Measurements from ENCODE around the gene KCNMB2.

KCNMB2 gene

DNA sequence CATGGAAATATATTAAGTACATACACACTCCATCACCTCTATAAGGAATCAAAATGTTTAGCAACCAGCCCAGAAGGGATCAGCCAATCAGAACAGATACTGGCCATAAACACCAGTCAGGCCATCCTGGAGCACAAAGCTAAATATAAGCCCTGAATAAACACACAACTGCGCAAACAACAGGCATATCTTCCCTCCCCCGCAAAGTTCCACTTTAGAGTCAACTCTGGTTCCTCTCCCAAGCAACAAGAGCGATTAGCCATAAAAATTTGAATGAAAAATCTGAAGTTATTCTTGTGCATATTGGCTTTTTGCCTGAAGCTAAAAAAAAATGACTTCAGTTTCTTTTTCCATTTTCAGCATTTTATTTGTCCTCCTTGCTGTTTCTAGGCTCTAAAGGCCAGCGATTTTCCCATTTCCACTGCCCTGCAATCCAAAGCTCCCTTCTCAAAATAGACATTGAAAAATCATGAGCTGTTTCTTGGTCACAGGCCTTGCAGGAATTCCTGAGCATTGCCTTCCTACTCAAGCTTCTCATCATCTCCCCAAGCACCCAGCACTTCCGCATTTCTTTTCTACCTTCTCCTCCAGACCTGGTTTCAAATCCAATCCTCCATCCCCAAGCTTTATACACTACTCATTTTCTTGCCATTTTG lies 287.5 kb downstream of the KCNMB2 start:
- TF ChIP-seq, protein P1, sequence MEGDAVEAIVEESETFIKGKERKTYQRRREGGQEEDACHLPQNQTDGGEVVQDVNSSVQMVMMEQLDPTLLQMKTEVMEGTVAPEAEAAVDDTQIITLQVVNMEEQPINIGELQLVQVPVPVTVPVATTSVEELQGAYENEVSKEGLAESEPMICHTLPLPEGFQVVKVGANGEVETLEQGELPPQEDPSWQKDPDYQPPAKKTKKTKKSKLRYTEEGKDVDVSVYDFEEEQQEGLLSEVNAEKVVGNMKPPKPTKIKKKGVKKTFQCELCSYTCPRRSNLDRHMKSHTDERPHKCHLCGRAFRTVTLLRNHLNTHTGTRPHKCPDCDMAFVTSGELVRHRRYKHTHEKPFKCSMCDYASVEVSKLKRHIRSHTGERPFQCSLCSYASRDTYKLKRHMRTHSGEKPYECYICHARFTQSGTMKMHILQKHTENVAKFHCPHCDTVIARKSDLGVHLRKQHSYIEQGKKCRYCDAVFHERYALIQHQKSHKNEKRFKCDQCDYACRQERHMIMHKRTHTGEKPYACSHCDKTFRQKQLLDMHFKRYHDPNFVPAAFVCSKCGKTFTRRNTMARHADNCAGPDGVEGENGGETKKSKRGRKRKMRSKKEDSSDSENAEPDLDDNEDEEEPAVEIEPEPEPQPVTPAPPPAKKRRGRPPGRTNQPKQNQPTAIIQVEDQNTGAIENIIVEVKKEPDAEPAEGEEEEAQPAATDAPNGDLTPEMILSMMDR (IDR thresholded peaks at IDR 0.05; ENCODE audit: insufficient read depth, missing control alignments) = no peak
- FAIRE-seq (no peak), DNase-seq (ENCODE audit: insufficient read length, low spot score) (no peak)

DNA sequence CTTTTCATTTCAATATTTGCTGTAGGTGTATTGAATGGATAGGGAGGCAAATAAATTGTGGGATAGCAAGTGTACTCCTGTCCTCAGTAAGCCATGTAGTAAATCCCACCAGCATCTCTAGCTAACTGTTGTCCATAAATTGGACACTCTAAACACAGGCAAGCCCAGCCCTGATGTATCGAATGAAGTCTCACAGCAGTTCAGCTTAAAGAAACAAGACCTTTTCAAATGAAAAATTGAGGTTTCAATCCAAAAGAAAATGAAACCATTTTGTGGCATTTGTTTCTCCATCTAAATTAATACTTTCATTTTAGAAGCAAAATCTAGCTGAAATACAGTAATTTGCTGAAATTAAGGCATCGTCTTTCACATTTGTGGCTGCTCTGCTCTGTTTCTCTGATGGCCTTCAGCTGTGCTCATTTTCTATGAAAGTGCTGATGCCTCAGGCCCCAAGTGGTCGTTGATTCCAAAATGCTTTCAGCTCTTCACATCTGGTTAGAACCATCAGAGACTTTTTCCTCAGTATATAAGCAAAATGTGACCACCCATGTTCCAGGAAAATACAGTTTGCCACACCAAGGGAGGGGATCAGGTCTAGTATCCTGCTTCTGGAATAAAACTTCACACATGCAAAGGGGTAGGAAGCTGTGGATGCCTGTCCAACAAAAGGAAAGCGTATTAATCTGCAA lies 290.3 kb downstream of the KCNMB2 start:
- TF ChIP-seq, protein P1 (IDR thresholded peaks at IDR 0.05; ENCODE audit: insufficient read depth, missing control alignments) = no peak
- FAIRE-seq (no peak), DNase-seq (ENCODE audit: insufficient read length, low spot score) (no peak)

DNA sequence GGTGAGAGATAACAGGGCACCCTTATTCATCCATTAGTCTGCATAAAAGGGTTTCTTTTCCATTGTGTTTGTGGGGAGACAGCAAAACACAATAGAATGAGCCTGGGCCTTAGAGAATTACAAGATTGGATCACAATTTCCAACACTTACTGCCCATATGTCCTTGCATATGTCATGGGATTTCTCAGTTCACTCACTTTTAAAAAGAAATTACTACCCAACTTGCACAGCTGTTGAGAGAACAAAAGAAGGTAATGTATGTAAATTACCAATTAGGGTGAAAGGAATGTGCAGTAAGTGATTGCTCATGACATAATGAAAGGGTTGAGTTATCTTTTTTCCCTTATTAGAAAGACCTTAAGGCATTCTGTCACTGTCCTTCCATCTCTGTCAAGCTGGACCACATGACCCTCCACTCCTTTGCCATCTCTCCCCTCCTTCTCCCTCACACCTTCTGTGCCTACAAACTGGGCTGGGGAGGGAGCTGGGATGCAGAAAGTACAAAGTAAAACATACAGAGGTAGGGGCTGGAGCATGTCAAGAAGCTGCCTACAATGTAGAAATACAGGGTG lies 291.1 kb downstream of the KCNMB2 start:
- FAIRE-seq = no peak
- TF ChIP-seq, protein P1 (IDR thresholded peaks at IDR 0.05; ENCODE audit: insufficient read depth, missing control alignments) = no peak
- DNase-seq (ENCODE audit: insufficient read length, low spot score) = no peak

DNA sequence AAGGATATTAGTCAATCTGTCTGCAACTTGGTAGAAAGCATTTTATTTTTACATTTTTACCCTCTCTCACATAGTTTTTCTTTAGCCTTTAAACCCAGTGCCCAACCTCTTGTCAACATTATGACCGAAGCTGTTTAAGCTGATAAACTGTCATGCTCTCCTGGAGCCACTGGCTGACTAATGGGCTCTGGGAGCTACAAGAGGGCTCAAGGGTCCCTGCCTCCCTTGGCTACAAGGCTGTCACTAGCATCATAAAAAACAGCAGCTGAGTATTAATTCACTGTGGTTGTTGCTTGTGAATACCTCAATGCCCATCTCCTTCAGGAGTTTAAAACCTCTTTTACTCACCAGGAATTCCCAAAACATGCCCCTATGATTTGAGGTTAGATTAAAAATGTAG lies 297.5 kb downstream of the KCNMB2 start:
- DNase-seq (ENCODE audit: insufficient read length, low spot score) (no peak), FAIRE-seq (no peak)
- TF ChIP-seq, protein P1 (IDR thresholded peaks at IDR 0.05; ENCODE audit: insufficient read depth, missing control alignments) = no peak

DNA sequence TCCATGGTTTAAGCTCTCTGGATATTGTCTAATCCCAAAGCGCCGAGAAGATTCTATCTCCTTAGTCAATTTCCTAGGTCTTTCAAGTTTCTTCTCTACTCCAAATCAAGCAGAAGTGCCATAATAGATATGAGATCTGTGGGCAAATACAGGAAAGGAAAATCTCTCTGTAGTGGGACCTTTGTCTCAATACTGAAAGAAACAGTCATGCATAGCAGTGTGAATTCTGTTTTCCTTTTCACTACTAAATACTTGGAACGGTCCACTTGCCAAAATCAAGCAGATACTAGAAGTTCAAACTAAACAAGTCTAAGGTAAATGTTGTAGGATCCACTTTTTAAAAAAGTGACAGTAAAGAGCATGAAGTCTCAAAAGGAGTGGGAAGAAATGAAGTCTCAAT lies 298.8 kb downstream of the KCNMB2 start:
- FAIRE-seq (no peak), DNase-seq (ENCODE audit: insufficient read length, low spot score) (no peak)
- TF ChIP-seq, protein P1 (IDR thresholded peaks at IDR 0.05; ENCODE audit: insufficient read depth, missing control alignments) = no peak

DNA sequence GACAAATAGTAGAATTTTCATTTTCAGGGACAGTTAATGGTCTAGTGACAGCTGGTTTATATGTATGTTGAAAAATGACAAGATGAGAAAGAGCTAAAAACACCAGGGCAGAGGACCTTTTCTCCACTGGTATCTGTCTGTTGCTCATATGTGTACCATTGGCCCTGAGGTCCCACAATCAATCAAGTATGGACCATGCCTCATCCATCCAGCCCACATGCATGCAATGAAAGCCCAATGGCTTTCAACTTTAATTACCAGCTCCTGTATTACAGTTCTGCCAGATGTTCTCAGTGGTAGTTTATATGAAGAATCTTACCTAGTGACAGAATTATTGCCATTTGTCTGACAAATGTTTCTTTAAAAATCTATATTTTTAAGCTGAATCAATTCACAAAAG lies 301.3 kb downstream of the KCNMB2 start:
- TF ChIP-seq, protein P1 (IDR thresholded peaks at IDR 0.05; ENCODE audit: insufficient read depth, missing control alignments) = no peak
- no peak for FAIRE-seq
- DNase-seq (ENCODE audit: insufficient read length, low spot score) = no peak

DNA sequence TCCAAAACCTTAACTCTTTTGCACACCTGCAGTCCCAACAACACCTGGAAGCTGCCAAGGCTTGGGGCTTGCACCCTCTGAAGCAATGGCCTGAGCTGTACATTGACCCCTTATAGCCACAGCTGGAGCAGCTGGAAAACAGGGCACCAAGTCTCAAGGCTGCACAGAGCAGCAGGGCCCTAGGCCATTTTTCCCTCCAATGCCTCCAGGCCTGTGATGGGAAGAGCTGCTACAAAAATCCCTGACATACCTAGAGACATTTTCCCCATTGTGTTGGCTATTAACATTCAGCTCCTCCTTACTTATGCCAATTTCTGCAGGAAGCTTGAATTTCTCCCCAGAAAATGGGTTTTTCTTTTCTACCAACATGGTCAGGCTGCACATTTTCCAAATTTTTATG lies 304.4 kb downstream of the KCNMB2 start:
- FAIRE-seq = no peak
- TF ChIP-seq, protein P1 (IDR thresholded peaks at IDR 0.05; ENCODE audit: insufficient read depth, missing control alignments) = no peak
- DNase-seq (ENCODE audit: insufficient read length, low spot score) = no peak

Data from D721Med (cell line).